ENCODE data around the gene MGAT3. TPM values are rescaled to one million over a fixed set of nuclear protein-coding genes. Genes with fewer than 3 reads are reported as not detected.

The MGAT3 gene
- total and polyA plus RNA-seq, 2 of the 13 experiments (the other 11 are each of a cell fraction or from before 2014, with no cell fraction given) = 0.11 to 0.15 TPM

DNA sequence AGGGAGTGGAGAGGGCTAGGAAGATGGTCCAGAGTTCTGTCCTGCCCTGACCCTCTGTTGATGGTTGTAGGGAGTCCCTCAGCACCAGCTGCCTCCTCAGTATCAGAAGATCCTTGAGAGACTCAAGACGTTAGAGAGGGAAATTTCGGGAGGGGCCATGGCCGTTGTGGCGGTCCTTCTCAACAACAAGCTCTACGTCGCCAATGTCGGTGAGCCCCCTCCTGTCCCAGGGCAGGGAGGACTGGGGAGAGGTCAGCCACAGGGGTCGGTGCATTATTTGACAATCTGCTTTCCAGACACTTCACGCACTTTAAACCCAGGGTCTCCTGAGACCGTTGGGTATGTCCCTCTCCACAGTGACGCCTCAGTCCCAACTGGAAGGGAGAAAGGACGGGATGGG, 39.2 kb upstream of the MGAT3 start:
- H3K27ac ChIP-seq (ENCODE audit: extremely low read length, insufficient read depth, low read length) = no peak overlapping the region
- H3K27me3 ChIP-seq (ENCODE audit: control insufficient read depth in 1 of 2, insufficient read depth in 2 of 2, low read length in 2 of 2) = no peaks in the 10 kb centered on the region
- no peaks in the 10 kb centered on the region for H3K9me3 ChIP-seq (ENCODE audit: low read length)
- H2AFZ ChIP-seq (ENCODE audit: low read length) = no peak overlapping the region
- intact Hi-C loops (cut with micrococcal nuclease; ENCODE audit: unreplicated experiment) (no loop called here), in situ Hi-C loops (cut with HindIII; ENCODE audit: extremely low pct_ligation_motif_present, low pct_unique_long_range_greater_than_20kb) (no loop called here)
- H3K4me3 ChIP-seq (replicated peaks in 1 of 3; ENCODE audit: insufficient read depth in 1 of 3, low read depth in 2 of 3, low read length in 3 of 3) = no peak overlapping the region
- POLR2A ChIA-PET = no interaction called here
- FAIRE-seq (no peak), DNase-seq (ENCODE audit: low spot score) (no peak), ATAC-seq (no peak)
- H3K36me3 ChIP-seq (replicated peaks in 1 of 2; ENCODE audit: control insufficient read depth in 1 of 2, insufficient read depth in 2 of 2, low read length in 2 of 2) = peaks cover 27 to 62% of the 10 kb centered on the region in 2 experiments
- no TSS peak for BruUV-seq (replicated peaks)
- CTCF ChIA-PET (ENCODE audit: low intra/inter-chr PET ratio, low total read pairs) = no interaction called here
- H3K4me1 ChIP-seq (ENCODE audit: insufficient read depth, low read length) = no peaks in the 10 kb centered on the region
- no peaks in the 10 kb centered on the region for H4K20me1 ChIP-seq (ENCODE audit: insufficient read depth, low read length)
- no peak overlapping the region for H3K4me2 ChIP-seq (ENCODE audit: low read depth, low read length)
- TF ChIP-seq REPIN1 (CRISPR knock-in tag; IDR thresholded peaks at IDR 0.05; ENCODE audit: borderline replicate concordance, low read depth) (no peak), ZNF24 (IDR thresholded peaks at IDR 0.05) (no peak), ZNF782 (CRISPR knock-in tag; IDR thresholded peaks at IDR 0.05; ENCODE audit: borderline replicate concordance) (no peak), ZNF33B (CRISPR knock-in tag; IDR thresholded peaks at IDR 0.05) (no peak), HNRNPUL1 (IDR thresholded peaks at IDR 0.05; ENCODE audit: low read depth, low read length) (no peak), ZNF629 (CRISPR knock-in tag; conservative IDR thresholded peaks at IDR 0.05) (no peak), SP5 (CRISPR knock-in tag; IDR thresholded peaks at IDR 0.05; ENCODE audit: borderline replicate concordance, low read depth) (no peak), GATAD1 (CRISPR knock-in tag; IDR thresholded peaks at IDR 0.05) (no peak), ZNF790 (CRISPR knock-in tag; IDR thresholded peaks at IDR 0.05; ENCODE audit: borderline replicate concordance) (no peak), TOE1 (CRISPR knock-in tag; IDR thresholded peaks at IDR 0.05) (no peak), RORA (CRISPR knock-in tag; IDR thresholded peaks at IDR 0.05) (no peak), DR1 (CRISPR knock-in tag; IDR thresholded peaks at IDR 0.05) (no peak), PPARG (CRISPR knock-in tag; conservative IDR thresholded peaks at IDR 0.05) (no peak), IKZF1 (IDR thresholded peaks at IDR 0.05) (no peak), TEAD2 (CRISPR knock-in tag; IDR thresholded peaks at IDR 0.05) (no peak)
- TF ChIP-seq, protein P1, sequence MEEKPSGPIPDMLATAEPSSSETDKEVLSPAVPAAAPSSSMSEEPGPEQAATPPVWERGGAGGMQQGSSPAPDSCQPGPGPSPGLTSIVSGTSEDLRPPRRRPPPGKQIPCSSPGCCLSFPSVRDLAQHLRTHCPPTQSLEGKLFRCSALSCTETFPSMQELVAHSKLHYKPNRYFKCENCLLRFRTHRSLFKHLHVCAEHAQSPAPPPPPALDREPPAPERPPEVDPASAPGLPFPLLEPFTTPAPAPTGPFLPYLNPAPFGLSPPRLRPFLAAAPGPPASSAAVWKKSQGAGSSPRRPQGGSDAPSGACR (CRISPR knock-in tag; IDR thresholded peaks at IDR 0.05) = no peak
- TF ChIP-seq, protein P2, sequence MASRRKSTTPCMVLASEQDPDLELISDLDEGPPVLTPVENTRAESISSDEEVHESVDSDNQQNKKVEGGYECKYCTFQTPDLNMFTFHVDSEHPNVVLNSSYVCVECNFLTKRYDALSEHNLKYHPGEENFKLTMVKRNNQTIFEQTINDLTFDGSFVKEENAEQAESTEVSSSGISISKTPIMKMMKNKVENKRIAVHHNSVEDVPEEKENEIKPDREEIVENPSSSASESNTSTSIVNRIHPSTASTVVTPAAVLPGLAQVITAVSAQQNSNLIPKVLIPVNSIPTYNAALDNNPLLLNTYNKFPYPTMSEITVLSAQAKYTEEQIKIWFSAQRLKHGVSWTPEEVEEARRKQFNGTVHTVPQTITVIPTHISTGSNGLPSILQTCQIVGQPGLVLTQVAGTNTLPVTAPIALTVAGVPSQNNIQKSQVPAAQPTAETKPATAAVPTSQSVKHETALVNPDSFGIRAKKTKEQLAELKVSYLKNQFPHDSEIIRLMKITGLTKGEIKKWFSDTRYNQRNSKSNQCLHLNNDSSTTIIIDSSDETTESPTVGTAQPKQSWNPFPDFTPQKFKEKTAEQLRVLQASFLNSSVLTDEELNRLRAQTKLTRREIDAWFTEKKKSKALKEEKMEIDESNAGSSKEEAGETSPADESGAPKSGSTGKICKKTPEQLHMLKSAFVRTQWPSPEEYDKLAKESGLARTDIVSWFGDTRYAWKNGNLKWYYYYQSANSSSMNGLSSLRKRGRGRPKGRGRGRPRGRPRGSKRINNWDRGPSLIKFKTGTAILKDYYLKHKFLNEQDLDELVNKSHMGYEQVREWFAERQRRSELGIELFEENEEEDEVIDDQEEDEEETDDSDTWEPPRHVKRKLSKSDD (CRISPR knock-in tag; IDR thresholded peaks at IDR 0.05; ENCODE audit: low read depth) = no peak
- TF ChIP-seq, protein P3, sequence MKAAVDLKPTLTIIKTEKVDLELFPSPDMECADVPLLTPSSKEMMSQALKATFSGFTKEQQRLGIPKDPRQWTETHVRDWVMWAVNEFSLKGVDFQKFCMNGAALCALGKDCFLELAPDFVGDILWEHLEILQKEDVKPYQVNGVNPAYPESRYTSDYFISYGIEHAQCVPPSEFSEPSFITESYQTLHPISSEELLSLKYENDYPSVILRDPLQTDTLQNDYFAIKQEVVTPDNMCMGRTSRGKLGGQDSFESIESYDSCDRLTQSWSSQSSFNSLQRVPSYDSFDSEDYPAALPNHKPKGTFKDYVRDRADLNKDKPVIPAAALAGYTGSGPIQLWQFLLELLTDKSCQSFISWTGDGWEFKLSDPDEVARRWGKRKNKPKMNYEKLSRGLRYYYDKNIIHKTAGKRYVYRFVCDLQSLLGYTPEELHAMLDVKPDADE (CRISPR knock-in tag; IDR thresholded peaks at IDR 0.05) = no peak
- H3K9ac ChIP-seq (ENCODE audit: insufficient read depth, low read depth, low read length) = no peak overlapping the region
- H3K79me2 ChIP-seq (ENCODE audit: insufficient read depth, low read length) = no peaks in the 10 kb centered on the region
- WGBS (ENCODE audit: low lambda C conversion rate) = 94% methylated on average over 12 of the region's 12 CpGs
